HepG2 (cell line): ENCODE results near the gene KRT77. TPM values are rescaled to one million over a fixed set of nuclear protein-coding genes. Genes with fewer than 3 reads are reported as not detected.

Experiments
- ATAC-seq: fragments of 200-7000 bp; cut with Tn5 transposase; 3 replicates; pipeline ENCODE4 v1.9.1; 2020; ENCODE audit warnings: mild to moderate bottlenecking, moderate library complexity
- BruUV-seq: library from RNA; stranded (reverse); fragments of 400-500 nt; replicated peaks from 2 replicates; lab custom pipeline; 2021; lab: Mats Ljungman, UMichigan
- CTCF ChIA-PET: fragments of 300-600 bp; formaldehyde crosslinking; extraction: SDS; loops from one replicate; lab custom pipeline; 2021; ENCODE audit warnings: low total read pairs, inconsistent platforms, low intra/inter-chr PET ratio; lab: Yijun Ruan, JAX
- POLR2A ChIA-PET: fragments of 350-600 bp; sonication (Branson Sonifier 250); formaldehyde crosslinking; loops from one replicate; lab custom pipeline; 2020; ENCODE audit warnings: antibody characterized with exemption, inconsistent platforms; lab: Yijun Ruan, JAX
- DNase-seq: peaks from one replicate; pipeline ENCODE4 v3.0.0-alpha.2; 2015; ENCODE audit warnings: low spot score
- FAIRE-seq: peaks from 3 replicates; lab custom pipeline; 2011; peaks lifted over from hg19 to GRCh38; lab: Jason Lieb, UNC
- H2AFZ ChIP-seq: one replicate; pipeline ENCODE4 v1.6.1; 2011; ENCODE audit warnings: low read length, inconsistent platforms
- H3K27ac ChIP-seq: fragments of 300-600 bp; 3 replicates; pipeline ENCODE4 v1.8.0; 2011; ENCODE audit warnings: mixed run types, mild to moderate bottlenecking, mixed read lengths, low read length, inconsistent platforms; ENCODE audit not compliant: insufficient read depth; ENCODE audit errors: extremely low read length
- H3K27me3 ChIP-seq, 2 experiments: fragments of 200-600 bp in 1 of 2; 2 replicates in 1 of 2; 3 replicates in 1 of 2; pipeline versions ENCODE4 v1.6.0 to v1.8.0; 2011; ENCODE audit warnings: low read length in 2 of 2, mild to moderate bottlenecking in 2 of 2, moderate library complexity in 2 of 2, inconsistent platforms in 1 of 2; ENCODE audit not compliant: insufficient read depth in 2 of 2, control insufficient read depth in 1 of 2
- H3K36me3 ChIP-seq, 2 experiments: fragments of 200-600 bp in 1 of 2; replicated peaks in 1 of 2; 2 replicates in 1 of 2; 3 replicates in 1 of 2; pipeline versions ENCODE4 v1.5.1 to v1.8.0; 2011; ENCODE audit warnings: low read length in 2 of 2, inconsistent platforms in 1 of 2; ENCODE audit not compliant: insufficient read depth in 2 of 2, control insufficient read depth in 1 of 2
- H3K4me1 ChIP-seq: 2 replicates; pipeline ENCODE4 v1.5.1; 2012; ENCODE audit warnings: low read length, inconsistent platforms; ENCODE audit not compliant: insufficient read depth
- H3K4me2 ChIP-seq: 2 replicates; pipeline ENCODE4 v1.6.0; 2011; ENCODE audit warnings: low read depth, low read length, inconsistent platforms
- H3K4me3 ChIP-seq, 3 experiments: fragments of 200-600 bp in 1 of 3; sonication (generic), shearing (Covaris generic) in 1 of 3; replicated peaks in 1 of 3; 2 replicates each; pipeline ENCODE4 v1.5.1; 2011 to 2016; ENCODE audit warnings: low read length in 3 of 3, inconsistent platforms in 2 of 3, low read depth in 2 of 3, mild to moderate bottlenecking in 2 of 3, control low read depth in 1 of 3, mixed read lengths in 1 of 3; ENCODE audit not compliant: insufficient read depth in 1 of 3
- H3K79me2 ChIP-seq: one replicate; pipeline ENCODE4 v1.6.1; 2011; ENCODE audit warnings: low read length, inconsistent platforms; ENCODE audit not compliant: insufficient read depth
- H3K9ac ChIP-seq: 2 replicates; pipeline ENCODE4 v1.6.0; 2011; ENCODE audit warnings: mild to moderate bottlenecking, low read depth, low read length, inconsistent platforms; ENCODE audit not compliant: insufficient read depth
- H3K9me3 ChIP-seq: 2 replicates; pipeline ENCODE4 v1.5.1; 2012; ENCODE audit warnings: mild to moderate bottlenecking, low read length
- H4K20me1 ChIP-seq: 2 replicates; pipeline ENCODE4 v1.6.0; 2011; ENCODE audit warnings: inconsistent platforms, mild to moderate bottlenecking, low read length, moderate library complexity; ENCODE audit not compliant: insufficient read depth
- DRAP1 ChIP-seq: IDR thresholded peaks from 2 replicates; pipeline ENCODE4 v1.6.1; 2016; ENCODE audit warnings: missing genetic modification reagents, missing compliant biosample characterization
- NR2F2 ChIP-seq: IDR thresholded peaks from 2 replicates; pipeline ENCODE4 v1.6.1; 2012; ENCODE audit warnings: low read depth, inconsistent platforms, borderline replicate concordance
- NRL ChIP-seq: sonication (generic); formaldehyde crosslinking; IDR thresholded peaks from 2 replicates; pipeline ENCODE4 v1.5.0; 2020; ENCODE audit warnings: missing genetic modification reagents, mild to moderate bottlenecking, moderate library complexity, borderline replicate concordance
- SRSF1 ChIP-seq: fragments of 200-400 bp; formaldehyde crosslinking; optimal IDR thresholded peaks from 2 replicates; pipeline ENCODE3; 2017; ENCODE audit warnings: mild to moderate bottlenecking, low read depth, low read length, moderate library complexity
- TCF7L2 ChIP-seq: IDR thresholded peaks from 2 replicates; pipeline ENCODE4 v1.6.1; 2011; ENCODE audit warnings: mild to moderate bottlenecking, low read depth, low read length, moderate library complexity
- U2AF2 ChIP-seq: fragments of 200-400 bp; formaldehyde crosslinking; IDR thresholded peaks from 2 replicates; pipeline ENCODE4 v1.6.1; 2017; ENCODE audit warnings: low read depth, mild to moderate bottlenecking, low read length
- ZNF607 ChIP-seq: sonication (generic); formaldehyde crosslinking; IDR thresholded peaks from 2 replicates; pipeline ENCODE4 v1.5.1; 2020; ENCODE audit warnings: missing genetic modification reagents, mild to moderate bottlenecking, borderline replicate concordance
- ZNF781 ChIP-seq: sonication (generic); formaldehyde crosslinking; IDR thresholded peaks from 2 replicates; pipeline ENCODE4 v1.5.1; 2020; ENCODE audit warnings: borderline replicate concordance, mild to moderate bottlenecking, missing genetic modification reagents; ENCODE audit errors: not compliant biosample characterization
- WGBS: methylation state at CpG from one replicate; pipeline ENCODE4 v1.1.6; 2017; ENCODE audit warnings: low lambda C conversion rate; 5-methylcytosine and 5-hydroxymethylcytosine counted together
- in situ Hi-C: cut with HindIII; loops from 2 replicates; pipeline ENCODE4 v1.10.0; 2017; ENCODE audit warnings: low pct_unique_long_range_greater_than_20kb; ENCODE audit not compliant: extremely low pct_ligation_motif_present
- intact Hi-C: fragments of 100-400 bp; cut with micrococcal nuclease; formaldehyde crosslinking; loops from one replicate; pipeline ENCODE4 v1.10.0; 2022; ENCODE audit not compliant: unreplicated experiment
- polyA plus RNA-seq, 8 experiments: library from polyadenylated mRNA; depleted of rRNA in 3 of 8; stranded (reverse) in 7 of 8; unstranded in 1 of 8; fragments of >200 nt; fragmentation: Illumina TruSeq in 4 of 8; extraction: Trizol in 4 of 8; gene quantifications; 2 replicates each; pipeline versions ENCODE4 v1.2.1 to v1.2.3, GENCODE V29; 2011 to 2016; ENCODE audit warnings: low read depth in 4 of 8, missing spikeins in 1 of 8, mixed read lengths in 1 of 8; ENCODE audit not compliant: insufficient read depth in 1 of 8
- total RNA-seq, 5 experiments: library from RNA; depleted of rRNA; stranded (reverse); fragments of >200 nt; fragmentation: Illumina TruSeq; extraction: Trizol; gene quantifications; 2 replicates each; pipeline ENCODE4 v1.2.3, GENCODE V29; 2016; ENCODE audit warnings: low read depth in 1 of 5

Gene KRT77
- total and polyA plus RNA-seq, 2 of the 13 experiments (the other 11 are each of a cell fraction or from before 2014, with no cell fraction given), result not detected

GRCh38 chr12:52645120-52645761, 58.1 kb downstream of the KRT77 start:
- peaks cover 3 to 60% of the 10 kb centered on the region in 2 experiments; a peak in 4 of 5 replicates for H3K27me3 ChIP-seq
- no peaks in the 10 kb centered on the region for H3K36me3 ChIP-seq
- BruUV-seq, result no TSS peak
- H3K4me3 ChIP-seq, result no peak overlapping the region
- ATAC-seq (no peak), FAIRE-seq (no peak), DNase-seq (no peak)
- WGBS, result 0% methylated on average over 7 of the region's 7 CpGs
- no peak overlapping the region for H2AFZ ChIP-seq
- no peak overlapping the region for H3K27ac ChIP-seq
- no peaks in the 10 kb centered on the region for H3K79me2 ChIP-seq
- intact Hi-C loops (no loop called here), in situ Hi-C loops (no loop called here)
- TF ChIP-seq NRL (CRISPR knock-in tag) (no peak), ZNF607 (CRISPR knock-in tag) (no peak), U2AF2 (no peak), NR2F2 (no peak)
- no peak overlapping the region for H3K9ac ChIP-seq
- H3K4me2 ChIP-seq, result no peak overlapping the region
- CTCF ChIA-PET, result no interaction called here
- no peaks in the 10 kb centered on the region for H3K9me3 ChIP-seq
- H3K4me1 ChIP-seq, result no peaks in the 10 kb centered on the region
- no peaks in the 10 kb centered on the region for H4K20me1 ChIP-seq
- POLR2A ChIA-PET, result no interaction called here

GRCh38 chr12:52644078-52644415, 59.3 kb downstream of the KRT77 start:
- no peaks in the 10 kb centered on the region for H4K20me1 ChIP-seq
- peaks cover 3 to 60% of the 10 kb centered on the region in 2 experiments; a peak in 3 of 5 replicates for H3K27me3 ChIP-seq
- ATAC-seq (no peak), DNase-seq (no peak), FAIRE-seq (no peak)
- TF ChIP-seq SRSF1, result no peak
- no peak for TF ChIP-seq ZNF781 (CRISPR knock-in tag)
- no peak for TF ChIP-seq DRAP1 (CRISPR knock-in tag)
- no peak for TF ChIP-seq TCF7L2
- no peaks in the 10 kb centered on the region for H3K4me1 ChIP-seq
- POLR2A ChIA-PET, result no interaction called here
- BruUV-seq, result no TSS peak
- no peak overlapping the region for H2AFZ ChIP-seq
- no peaks in the 10 kb centered on the region for H3K79me2 ChIP-seq
- no peaks in the 10 kb centered on the region for H3K36me3 ChIP-seq
- WGBS, result 0% methylated on average over 5 of the region's 6 CpGs
- H3K4me3 ChIP-seq, result no peak overlapping the region
- intact Hi-C loops, result no loop called here
- H3K4me2 ChIP-seq, result no peak overlapping the region
- in situ Hi-C loops, result no loop called here
- H3K27ac ChIP-seq, result no peak overlapping the region
- no peaks in the 10 kb centered on the region for H3K9me3 ChIP-seq
- CTCF ChIA-PET, result no interaction called here
- H3K9ac ChIP-seq, result no peak overlapping the region
